SK-N-SH (cell line): ENCODE results near the gene PAQR6. TPM values are rescaled to one million over a fixed set of nuclear protein-coding genes. Genes with fewer than 3 reads are reported as not detected.

Experiments used
- CTCF ChIA-PET: fragments of 300-600, 350-600 bp; formaldehyde crosslinking; extraction: SDS; loops from one replicate; lab custom pipeline; 2021; lab: Yijun Ruan, JAX
- POLR2A ChIA-PET: fragments of 350-600 bp; sonication (Branson Sonifier 250); formaldehyde crosslinking; extraction: SDS; loops from one replicate; lab custom pipeline; 2020; ENCODE audit warnings: antibody characterized with exemption, inconsistent platforms; lab: Yijun Ruan, JAX
- DNase-seq: peaks from one replicate; pipeline ENCODE4 v3.0.0; 2012
- H2AFZ ChIP-seq: fragments of 200-600 bp; sonication (generic); 2 replicates; pipeline ENCODE4 v1.8.1; 2016; ENCODE audit warnings: antibody characterized with exemption, mild to moderate bottlenecking, low read depth
- H3F3A ChIP-seq: fragments of 200-600 bp; sonication (generic); replicated peaks from 2 replicates; pipeline ENCODE3; 2016; ENCODE audit warnings: antibody characterized with exemption, mild to moderate bottlenecking; ENCODE audit not compliant: insufficient read depth
- H3K27ac ChIP-seq, 2 experiments: fragments of 200-500 bp in 1 of 2; fragments of 200-600 bp in 1 of 2; sonication (Bioruptor generic) in 1 of 2; sonication (generic), shearing (Covaris generic) in 1 of 2; 2 replicates each; pipeline versions ENCODE4 v1.5.1 to v1.6.1; 2014 to 2016; ENCODE audit warnings: low read depth in 2 of 2, inconsistent platforms in 1 of 2, low read length in 1 of 2, mild to moderate bottlenecking in 1 of 2, mixed read lengths in 1 of 2
- H3K27me3 ChIP-seq: fragments of 200-600 bp; sonication (generic), shearing (Covaris generic); 2 replicates; pipeline ENCODE4 v1.6.1; 2016; ENCODE audit warnings: mixed run types; ENCODE audit not compliant: insufficient read depth
- H3K36me3 ChIP-seq, 2 experiments: fragments of 200-500 bp in 1 of 2; fragments of 200-600 bp in 1 of 2; sonication (Bioruptor generic) in 1 of 2; sonication (generic) in 1 of 2; replicated peaks in 1 of 2; 2 replicates each; pipeline versions ENCODE3 to v1.5.1; 2014 to 2016; ENCODE audit warnings: low read length in 1 of 2, mild to moderate bottlenecking in 1 of 2; ENCODE audit not compliant: insufficient read depth in 2 of 2, control insufficient read depth in 1 of 2
- H3K4me1 ChIP-seq, 2 experiments: fragments of 200-500 bp in 1 of 2; fragments of 200-600 bp in 1 of 2; sonication (Bioruptor generic) in 1 of 2; sonication (generic), shearing (Covaris generic) in 1 of 2; 2 replicates each; pipeline versions ENCODE4 v1.5.1 to v1.6.1; 2014 to 2016; ENCODE audit warnings: low read depth in 1 of 2, low read length in 1 of 2, mixed run types in 1 of 2; ENCODE audit not compliant: insufficient read depth in 2 of 2, control insufficient read depth in 1 of 2
- H3K4me2 ChIP-seq: fragments of 200-600 bp; sonication (generic), shearing (Covaris generic); 2 replicates; pipeline ENCODE4 v1.6.1; 2017; ENCODE audit warnings: mixed run types
- H3K4me3 ChIP-seq, 2 experiments: fragments of 200-500 bp in 1 of 2; fragments of 200-600 bp in 1 of 2; sonication (Bioruptor generic) in 1 of 2; sonication (generic), shearing (Covaris generic) in 1 of 2; 2 replicates each; pipeline versions ENCODE4 v1.5.1 to v1.8.1; 2014 to 2016; ENCODE audit warnings: low read depth in 2 of 2, inconsistent platforms in 1 of 2, low read length in 1 of 2, mild to moderate bottlenecking in 1 of 2, mixed read lengths in 1 of 2, moderate library complexity in 1 of 2
- H3K79me2 ChIP-seq: fragments of 200-600 bp; sonication (generic); 2 replicates; pipeline ENCODE4 v1.8.1; 2017; ENCODE audit warnings: mild to moderate bottlenecking; ENCODE audit not compliant: insufficient read depth
- H3K9ac ChIP-seq: fragments of 200-600 bp; sonication (generic); 2 replicates; pipeline ENCODE4 v1.6.1; 2017; ENCODE audit warnings: mixed run types
- H3K9me2 ChIP-seq: fragments of 200-600 bp; sonication (generic); 2 replicates; pipeline ENCODE4 v1.6.1; 2017; ENCODE audit warnings: mixed run types
- H3K9me3 ChIP-seq: fragments of 200-600 bp; sonication (generic); 2 replicates; pipeline ENCODE4 v1.6.1; 2017; ENCODE audit warnings: mixed run types, mild to moderate bottlenecking, moderate library complexity
- H4K20me1 ChIP-seq: fragments of 200-600 bp; sonication (generic); 2 replicates; pipeline ENCODE4 v1.6.1; 2017; ENCODE audit warnings: mild to moderate bottlenecking, mixed run types; ENCODE audit not compliant: insufficient read depth
- CHD2 ChIP-seq: fragments of 150-350 bp; IDR thresholded peaks from 2 replicates; pipeline ENCODE4 v1.6.1; 2018; ENCODE audit warnings: low read length; ENCODE audit not compliant: partially characterized antibody
- FOSL2 ChIP-seq: IDR thresholded peaks from 2 replicates; pipeline ENCODE4 v1.4.0; 2012; ENCODE audit warnings: low read depth, mild to moderate bottlenecking, moderate library complexity, borderline replicate concordance
- GABPA ChIP-seq: IDR thresholded peaks from 2 replicates; pipeline ENCODE4 v1.4.0; 2012; ENCODE audit warnings: low read depth, mild to moderate bottlenecking
- GATA2 ChIP-seq: sonication (generic); formaldehyde crosslinking; IDR thresholded peaks from 2 replicates; pipeline ENCODE4 v1.5.0; 2020; ENCODE audit warnings: mild to moderate bottlenecking, missing genetic modification reagents
- JUND ChIP-seq: IDR thresholded peaks from 2 replicates; pipeline ENCODE4 v1.4.0; 2012
- MAX ChIP-seq: IDR thresholded peaks from 2 replicates; pipeline ENCODE4 v1.4.0; 2012; ENCODE audit warnings: low read depth
- NFIC ChIP-seq: IDR thresholded peaks from 2 replicates; pipeline ENCODE4 v1.4.0; 2012; ENCODE audit warnings: borderline replicate concordance
- PBX3 ChIP-seq: IDR thresholded peaks from 2 replicates; pipeline ENCODE4; 2012
- RFX5 ChIP-seq: IDR thresholded peaks from 2 replicates; pipeline ENCODE4 v1.6.1; 2012; ENCODE audit warnings: mild to moderate bottlenecking, improper control_type of control experiment, low read length
- TCF12 ChIP-seq: IDR thresholded peaks from 2 replicates; pipeline ENCODE4 v1.4.0; 2012
- TEAD4 ChIP-seq: IDR thresholded peaks from 2 replicates; pipeline ENCODE4 v1.4.0; 2012; ENCODE audit warnings: mild to moderate bottlenecking, borderline replicate concordance; ENCODE audit not compliant: insufficient read depth
- USF2 ChIP-seq: fragments of 150-350 bp; IDR thresholded peaks from 2 replicates; pipeline ENCODE4 v1.6.1; 2017; ENCODE audit warnings: antibody characterized with exemption, low read length, low read depth, borderline replicate concordance
- WGBS: methylation state at CpG from one replicate; pipeline ENCODE4 v1.1.6; 2017; ENCODE audit warnings: low lambda C conversion rate; 5-methylcytosine and 5-hydroxymethylcytosine counted together
- polyA plus RNA-seq, 3 experiments: library from polyadenylated mRNA; depleted of rRNA; stranded (reverse); fragments of >200 nt; gene quantifications; 2 replicates each; pipeline ENCODE4 v1.2.3, GENCODE V29; 2012
- TF ChIP-seq, protein P1 (sequence below): fragments of 200-600 bp; sonication (generic); IDR thresholded peaks from 2 replicates; pipeline ENCODE4 v1.6.1; 2017; ENCODE audit warnings: antibody characterized with exemption, mild to moderate bottlenecking, moderate library complexity
- TF ChIP-seq, protein P2 (sequence below): IDR thresholded peaks from 2 replicates; pipeline ENCODE4 v1.6.1; 2012; ENCODE audit warnings: mild to moderate bottlenecking, low read depth, low read length, moderate library complexity
- TF ChIP-seq, protein P3 (sequence below): IDR thresholded peaks from 2 replicates; pipeline ENCODE4 v1.4.0; 2012; ENCODE audit warnings: low read depth, borderline replicate concordance

PAQR6 gene
- polyA plus RNA-seq, 1 of the 3 experiments (the other 2 are of a cell fraction): 2.4 TPM

GRCh38 chr1:156226116-156226538 lies 21.7 kb downstream of the PAQR6 start:
- WGBS: 59% methylated on average over 2 of the region's 2 CpGs
- Histone ChIP-seq H3K4me1 (no peaks in the 10 kb centered on the region; a peak in 1 of 4 replicates), H3K27me3 (no peaks in the 10 kb centered on the region), H3K27ac (no peak overlapping the region), H3K9me2 (no peaks in the 10 kb centered on the region), H3K79me2 (peaks cover 13% of the 10 kb centered on the region), H2AFZ (no peak overlapping the region), H4K20me1 (no peaks in the 10 kb centered on the region), H3K4me2 (no peak overlapping the region), H3K9me3 (no peaks in the 10 kb centered on the region), H3K9ac (no peak overlapping the region), H3K36me3 (peaks cover 4 to 20% of the 10 kb centered on the region in 2 experiments), H3K4me3 (no peak overlapping the region), H3F3A (peaks cover 24% of the 10 kb centered on the region)
- TF ChIP-seq RFX5 (no peak), FOSL2 (no peak), USF2 (no peak), JUND (no peak), PBX3 (no peak), NFIC (no peak), GABPA (no peak), MAX (no peak), TCF12 (no peak), TEAD4 (no peak), GATA2 (no peak), CHD2 (no peak)
- TF ChIP-seq, protein P1, sequence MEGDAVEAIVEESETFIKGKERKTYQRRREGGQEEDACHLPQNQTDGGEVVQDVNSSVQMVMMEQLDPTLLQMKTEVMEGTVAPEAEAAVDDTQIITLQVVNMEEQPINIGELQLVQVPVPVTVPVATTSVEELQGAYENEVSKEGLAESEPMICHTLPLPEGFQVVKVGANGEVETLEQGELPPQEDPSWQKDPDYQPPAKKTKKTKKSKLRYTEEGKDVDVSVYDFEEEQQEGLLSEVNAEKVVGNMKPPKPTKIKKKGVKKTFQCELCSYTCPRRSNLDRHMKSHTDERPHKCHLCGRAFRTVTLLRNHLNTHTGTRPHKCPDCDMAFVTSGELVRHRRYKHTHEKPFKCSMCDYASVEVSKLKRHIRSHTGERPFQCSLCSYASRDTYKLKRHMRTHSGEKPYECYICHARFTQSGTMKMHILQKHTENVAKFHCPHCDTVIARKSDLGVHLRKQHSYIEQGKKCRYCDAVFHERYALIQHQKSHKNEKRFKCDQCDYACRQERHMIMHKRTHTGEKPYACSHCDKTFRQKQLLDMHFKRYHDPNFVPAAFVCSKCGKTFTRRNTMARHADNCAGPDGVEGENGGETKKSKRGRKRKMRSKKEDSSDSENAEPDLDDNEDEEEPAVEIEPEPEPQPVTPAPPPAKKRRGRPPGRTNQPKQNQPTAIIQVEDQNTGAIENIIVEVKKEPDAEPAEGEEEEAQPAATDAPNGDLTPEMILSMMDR: no peak
- TF ChIP-seq, protein P2, sequence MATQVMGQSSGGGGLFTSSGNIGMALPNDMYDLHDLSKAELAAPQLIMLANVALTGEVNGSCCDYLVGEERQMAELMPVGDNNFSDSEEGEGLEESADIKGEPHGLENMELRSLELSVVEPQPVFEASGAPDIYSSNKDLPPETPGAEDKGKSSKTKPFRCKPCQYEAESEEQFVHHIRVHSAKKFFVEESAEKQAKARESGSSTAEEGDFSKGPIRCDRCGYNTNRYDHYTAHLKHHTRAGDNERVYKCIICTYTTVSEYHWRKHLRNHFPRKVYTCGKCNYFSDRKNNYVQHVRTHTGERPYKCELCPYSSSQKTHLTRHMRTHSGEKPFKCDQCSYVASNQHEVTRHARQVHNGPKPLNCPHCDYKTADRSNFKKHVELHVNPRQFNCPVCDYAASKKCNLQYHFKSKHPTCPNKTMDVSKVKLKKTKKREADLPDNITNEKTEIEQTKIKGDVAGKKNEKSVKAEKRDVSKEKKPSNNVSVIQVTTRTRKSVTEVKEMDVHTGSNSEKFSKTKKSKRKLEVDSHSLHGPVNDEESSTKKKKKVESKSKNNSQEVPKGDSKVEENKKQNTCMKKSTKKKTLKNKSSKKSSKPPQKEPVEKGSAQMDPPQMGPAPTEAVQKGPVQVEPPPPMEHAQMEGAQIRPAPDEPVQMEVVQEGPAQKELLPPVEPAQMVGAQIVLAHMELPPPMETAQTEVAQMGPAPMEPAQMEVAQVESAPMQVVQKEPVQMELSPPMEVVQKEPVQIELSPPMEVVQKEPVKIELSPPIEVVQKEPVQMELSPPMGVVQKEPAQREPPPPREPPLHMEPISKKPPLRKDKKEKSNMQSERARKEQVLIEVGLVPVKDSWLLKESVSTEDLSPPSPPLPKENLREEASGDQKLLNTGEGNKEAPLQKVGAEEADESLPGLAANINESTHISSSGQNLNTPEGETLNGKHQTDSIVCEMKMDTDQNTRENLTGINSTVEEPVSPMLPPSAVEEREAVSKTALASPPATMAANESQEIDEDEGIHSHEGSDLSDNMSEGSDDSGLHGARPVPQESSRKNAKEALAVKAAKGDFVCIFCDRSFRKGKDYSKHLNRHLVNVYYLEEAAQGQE: no peak
- TF ChIP-seq, protein P3, sequence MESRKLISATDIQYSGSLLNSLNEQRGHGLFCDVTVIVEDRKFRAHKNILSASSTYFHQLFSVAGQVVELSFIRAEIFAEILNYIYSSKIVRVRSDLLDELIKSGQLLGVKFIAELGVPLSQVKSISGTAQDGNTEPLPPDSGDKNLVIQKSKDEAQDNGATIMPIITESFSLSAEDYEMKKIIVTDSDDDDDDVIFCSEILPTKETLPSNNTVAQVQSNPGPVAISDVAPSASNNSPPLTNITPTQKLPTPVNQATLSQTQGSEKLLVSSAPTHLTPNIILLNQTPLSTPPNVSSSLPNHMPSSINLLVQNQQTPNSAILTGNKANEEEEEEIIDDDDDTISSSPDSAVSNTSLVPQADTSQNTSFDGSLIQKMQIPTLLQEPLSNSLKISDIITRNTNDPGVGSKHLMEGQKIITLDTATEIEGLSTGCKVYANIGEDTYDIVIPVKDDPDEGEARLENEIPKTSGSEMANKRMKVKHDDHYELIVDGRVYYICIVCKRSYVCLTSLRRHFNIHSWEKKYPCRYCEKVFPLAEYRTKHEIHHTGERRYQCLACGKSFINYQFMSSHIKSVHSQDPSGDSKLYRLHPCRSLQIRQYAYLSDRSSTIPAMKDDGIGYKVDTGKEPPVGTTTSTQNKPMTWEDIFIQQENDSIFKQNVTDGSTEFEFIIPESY: no peak
- no peak for DNase-seq
- ChIA-PET POLR2A (interaction anchor here (0.6 to 1.5 kb wide), 2 partner anchors 13 to 56 kb away, joined by 3 to 7 read pairs; partner anchors contain the start of genes PMF1 and SMG5), CTCF (interaction anchor here (0.8 to 7.1 kb wide), 29 partner anchors 9 to 288 kb away, joined by 3 to 121 read pairs (median 7); partner anchors contain the start of genes LMNA, PAQR6, PMF1 and SLC25A44)
